Stimulated activated CD8-positive, alpha-beta memory T cell treated with anti-CD3 and anti-CD28 coated beads, Interleukin-15, amount 100 ng/mL, for 48 hours (primary cell): ENCODE measurements around the gene L3MBTL4.

Experiments
- DNase-seq, 2 donors: peaks; one replicate each; pipeline ENCODE4 v3.0.0-alpha.2; 2020; ENCODE audit warnings: low read depth in 2 of 2

L3MBTL4 gene

GRCh38 chr18:6044319-6044718, 370.4 kb downstream of the L3MBTL4 start:
- DNase-seq = no peak

DNA sequence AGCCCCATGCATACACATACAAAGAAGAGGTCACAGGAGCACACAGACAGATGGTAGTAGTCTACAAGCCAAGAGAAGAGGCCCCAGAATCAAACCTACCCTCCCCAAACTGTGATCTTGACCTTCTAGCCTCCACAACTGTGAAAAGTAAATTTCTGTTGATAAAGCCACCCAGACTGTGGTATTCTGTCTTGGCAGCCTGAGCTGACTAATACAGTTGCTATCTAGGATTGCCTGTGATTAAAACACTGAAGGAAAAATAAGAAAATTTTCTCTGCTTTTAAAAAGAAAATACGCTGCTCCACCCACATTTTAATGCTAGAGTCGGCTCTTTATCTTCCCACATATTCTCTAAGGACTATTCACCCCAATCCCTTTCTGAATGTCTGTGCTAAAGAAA, 375.7 kb downstream of the L3MBTL4 start:
- DNase-seq = no peak

- DNase-seq = no peak
Observed at GRCh38 chr18:6031442-6031841, 383.3 kb downstream of the L3MBTL4 start.

GRCh38 chr18:6031002-6031401, 383.7 kb downstream of the L3MBTL4 start:
- DNase-seq = no peak

GRCh38 chr18:6024745-6025248, 389.9 kb downstream of the L3MBTL4 start:
- no peak for DNase-seq

GRCh38 chr18:6023551-6023950, 391.2 kb downstream of the L3MBTL4 start:
- DNase-seq = no peak

DNA sequence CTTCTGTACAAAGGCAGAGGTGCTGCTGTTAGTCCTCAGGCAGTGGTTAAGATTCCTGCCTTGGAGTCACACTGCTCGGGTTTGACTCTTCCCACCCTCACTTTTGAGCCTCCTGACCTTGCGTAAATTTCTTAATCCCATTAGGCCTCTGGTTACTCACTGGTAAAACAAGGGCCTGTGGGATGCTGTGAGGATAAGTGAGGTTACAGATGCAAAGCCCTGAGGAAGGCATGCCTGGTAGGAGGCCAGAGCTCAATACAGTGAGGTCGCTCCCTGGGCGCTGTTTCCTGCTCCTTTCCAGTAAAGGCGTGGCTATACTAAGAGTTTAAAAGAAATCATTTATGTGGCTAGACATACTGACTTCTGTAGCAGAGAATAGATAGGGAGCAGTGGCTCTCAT, 391.9 kb downstream of the L3MBTL4 start:
- DNase-seq = no peak

GRCh38 chr18:6022074-6022444, 392.7 kb downstream of the L3MBTL4 start:
- DNase-seq = no peak

DNA sequence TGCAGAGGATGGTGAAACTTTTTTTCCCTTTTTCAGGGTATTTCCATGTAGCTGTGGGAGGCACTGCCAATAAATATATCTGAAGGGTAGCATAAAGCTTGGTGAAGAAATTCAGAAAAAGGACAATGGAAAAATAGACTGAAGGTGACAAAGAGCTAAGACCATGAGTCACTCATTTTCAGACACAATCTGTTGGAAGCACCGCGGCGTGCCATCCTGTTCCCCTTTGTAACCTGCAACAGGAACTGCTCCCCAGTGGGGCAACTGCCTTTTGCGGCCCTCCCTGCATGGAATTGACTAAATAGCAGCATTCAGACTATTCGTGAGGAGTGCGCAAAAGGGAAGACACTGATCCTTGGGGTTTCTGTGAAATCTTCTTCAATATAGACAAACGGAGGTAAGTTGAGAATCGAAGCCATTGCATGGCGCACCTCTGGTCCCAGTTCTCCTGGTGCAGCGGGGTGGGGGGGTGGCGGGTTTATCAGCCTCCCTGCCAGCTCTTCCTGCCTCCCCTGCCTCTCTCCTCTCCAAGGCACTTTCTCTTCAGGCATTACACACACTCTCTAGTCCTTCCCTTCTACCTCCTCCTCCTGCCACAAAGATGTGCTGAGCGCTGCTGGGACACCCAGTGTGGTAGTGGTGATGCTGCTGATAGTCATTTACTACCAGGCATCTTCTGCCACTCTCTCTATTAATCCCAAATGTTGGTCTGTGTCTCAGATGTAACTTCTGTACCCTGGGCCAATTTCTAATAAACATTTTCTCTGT, 393.2 kb downstream of the L3MBTL4 start:
- DNase-seq = no peak

- no peak for DNase-seq
Observed at GRCh38 chr18:6018671-6019070, 396.0 kb downstream of the L3MBTL4 start.

DNA sequence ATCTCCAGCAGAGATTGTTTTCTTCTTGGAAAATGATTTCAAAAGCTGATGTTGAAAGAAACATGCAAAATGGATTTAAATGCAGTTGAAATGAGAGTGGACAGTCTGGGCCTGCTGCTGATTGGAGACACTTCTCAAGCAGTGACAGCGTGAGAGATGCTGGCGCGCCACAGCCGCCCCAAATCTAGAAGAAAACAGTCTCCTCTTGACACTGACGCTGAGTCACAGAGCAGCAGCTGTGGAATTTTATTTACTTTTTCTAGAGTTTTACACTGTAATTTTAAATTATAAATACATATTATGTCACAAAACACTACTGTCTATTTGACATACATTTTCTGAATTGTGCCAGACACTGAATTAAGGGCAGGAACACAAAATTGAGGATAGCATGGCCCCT, 397.5 kb downstream of the L3MBTL4 start:
- no peak for DNase-seq

GRCh38 chr18:6015364-6015763, 399.3 kb downstream of the L3MBTL4 start:
- no peak for DNase-seq

DNA sequence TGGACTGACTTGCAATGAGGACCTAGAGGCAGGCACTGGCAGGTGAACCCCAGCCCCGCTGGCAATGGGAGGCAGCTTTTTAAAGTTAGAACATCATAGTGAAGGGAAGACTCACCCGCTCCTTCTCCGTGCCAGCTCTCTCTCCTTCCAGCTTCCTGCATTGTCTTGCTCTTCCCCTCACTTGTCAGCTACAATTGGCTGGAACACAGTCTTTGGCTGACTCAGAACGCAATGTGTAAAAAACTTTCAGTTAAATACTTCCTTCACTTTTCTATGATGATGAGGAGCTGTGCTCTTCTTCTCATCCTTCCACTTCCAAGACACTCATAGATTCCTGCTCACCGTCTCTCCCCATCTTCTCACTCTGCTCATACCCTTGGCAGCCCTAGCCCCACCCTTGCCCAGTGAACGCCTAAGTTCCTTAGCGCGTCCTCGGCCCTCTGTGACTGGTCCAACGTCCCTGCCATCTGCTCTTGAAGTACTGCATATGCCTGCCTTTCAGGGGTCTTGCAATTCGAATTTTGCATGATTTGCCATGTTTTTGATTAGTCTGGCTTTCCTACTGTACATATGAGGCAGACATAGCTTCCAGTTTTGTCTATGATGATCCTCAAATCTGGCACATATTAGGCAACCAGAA, 401.4 kb downstream of the L3MBTL4 start:
- no peak for DNase-seq

DNA sequence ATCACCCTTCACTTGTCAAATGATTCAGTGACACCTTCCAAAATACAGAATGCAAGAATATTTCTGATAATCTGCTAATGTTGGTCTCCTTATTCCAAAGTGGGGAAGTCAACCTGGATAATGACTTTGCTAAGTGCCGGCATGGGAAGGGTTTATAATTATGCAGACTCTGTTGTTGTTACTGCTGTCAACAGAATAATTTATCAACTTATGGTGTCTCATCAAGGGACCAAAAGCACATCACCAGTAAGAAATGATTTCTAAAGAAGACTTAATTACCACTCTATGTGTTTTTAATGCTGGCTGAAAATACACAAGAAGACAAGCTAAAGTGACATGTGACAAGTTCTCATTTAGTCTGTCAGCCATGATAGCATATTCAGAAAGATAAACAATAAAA, 403.8 kb downstream of the L3MBTL4 start:
- no peak for DNase-seq

DNA sequence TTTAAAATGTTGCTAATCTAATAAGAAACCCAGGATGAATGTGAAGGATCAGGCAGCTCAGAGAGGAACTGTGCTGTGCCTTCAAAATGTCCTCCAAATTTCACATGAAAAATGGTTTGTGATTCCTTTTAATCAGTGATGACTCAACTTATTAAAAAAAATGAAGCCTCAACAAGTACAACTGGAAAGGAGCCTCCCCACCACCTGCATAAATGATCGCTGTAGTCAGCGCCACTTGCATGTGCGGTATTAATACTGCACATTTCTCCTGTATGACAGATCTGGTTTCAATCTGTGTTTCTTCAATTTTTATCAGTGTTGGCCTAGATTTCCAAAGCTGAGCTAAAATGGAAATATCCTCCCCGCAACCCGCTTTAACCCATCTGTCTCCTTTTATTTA, 404.4 kb downstream of the L3MBTL4 start:
- no peak for DNase-seq

DNA sequence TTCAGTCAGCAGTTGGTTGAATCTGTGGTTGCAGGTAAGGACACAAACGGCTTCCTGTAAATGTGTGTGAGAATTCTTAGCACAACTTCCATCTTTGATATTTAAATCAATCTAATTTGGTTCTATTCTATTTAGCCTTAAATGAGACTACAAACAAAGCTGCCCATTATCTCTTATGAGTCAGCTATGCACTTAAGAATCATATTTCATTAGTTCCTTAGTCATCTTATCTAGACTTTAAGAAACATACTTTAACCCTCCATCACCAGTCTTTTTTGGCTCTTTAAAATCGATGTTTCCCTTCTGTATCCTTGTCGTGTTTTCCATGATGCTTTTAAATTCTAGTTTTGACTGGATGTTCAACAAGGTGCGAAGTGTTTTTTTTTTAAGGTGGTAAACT, 405.0 kb downstream of the L3MBTL4 start:
- DNase-seq = no peak

DNA sequence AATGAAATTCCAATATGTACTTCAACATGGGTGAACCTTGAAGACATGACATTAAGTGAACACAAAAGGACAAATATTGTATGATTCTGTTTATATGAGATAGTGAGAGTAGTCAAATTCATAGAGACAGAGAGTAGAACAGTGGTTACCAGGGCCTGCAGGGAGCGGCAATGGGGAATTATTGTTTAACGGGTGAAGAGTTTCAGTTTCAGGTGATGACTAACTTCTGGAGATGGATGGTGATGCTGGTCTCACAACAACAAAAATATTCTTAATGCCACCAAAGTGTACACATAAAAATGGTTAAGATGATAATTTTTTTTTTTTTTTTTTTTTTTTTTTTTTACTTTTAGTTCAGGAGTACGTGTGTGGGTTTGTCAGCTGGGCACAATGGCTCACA, 410.0 kb downstream of the L3MBTL4 start:
- DNase-seq = no peak

DNA sequence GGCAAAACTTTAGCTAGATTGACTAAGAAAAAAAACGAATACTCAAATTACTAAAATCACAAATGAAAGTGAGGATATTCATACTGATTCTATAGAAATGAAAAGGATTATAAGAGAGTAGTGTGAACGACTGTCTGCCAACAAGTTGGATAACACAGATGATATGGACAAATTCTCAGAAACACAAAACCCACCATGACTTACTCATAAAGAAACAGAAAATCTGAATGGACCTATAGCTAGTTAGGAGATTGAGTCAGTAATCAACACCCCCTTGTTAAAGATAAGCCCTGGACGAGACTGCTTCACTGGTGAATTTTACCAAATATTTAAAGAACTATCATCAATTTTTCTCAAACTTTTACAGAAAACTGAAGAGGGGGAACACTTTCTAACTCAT, 410.6 kb downstream of the L3MBTL4 start:
- no peak for DNase-seq

DNA sequence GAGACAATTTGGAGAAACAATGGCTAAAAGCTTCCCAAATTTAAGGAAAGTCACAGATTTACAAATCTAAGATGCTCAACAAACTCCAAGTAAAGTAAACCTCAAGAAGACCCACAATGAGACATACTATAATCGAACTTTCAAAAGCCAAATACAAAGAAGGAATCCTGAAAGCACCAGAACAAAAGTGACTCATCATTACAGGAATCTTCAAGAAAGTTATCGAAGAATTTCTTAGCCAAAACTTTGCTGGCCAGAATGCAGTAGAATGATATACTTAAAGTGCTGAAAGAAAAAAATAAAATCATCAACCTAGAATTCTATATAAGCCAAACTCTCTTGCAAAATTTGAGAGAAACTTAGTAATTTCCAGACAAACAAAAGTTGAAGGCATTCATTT, 412.8 kb downstream of the L3MBTL4 start:
- no peak for DNase-seq

GRCh38 chr18:5998907-5999306, 415.8 kb downstream of the L3MBTL4 start:
- no peak for DNase-seq

- no peak for DNase-seq
Observed at GRCh38 chr18:5998166-5998881, 416.4 kb downstream of the L3MBTL4 start.

DNA sequence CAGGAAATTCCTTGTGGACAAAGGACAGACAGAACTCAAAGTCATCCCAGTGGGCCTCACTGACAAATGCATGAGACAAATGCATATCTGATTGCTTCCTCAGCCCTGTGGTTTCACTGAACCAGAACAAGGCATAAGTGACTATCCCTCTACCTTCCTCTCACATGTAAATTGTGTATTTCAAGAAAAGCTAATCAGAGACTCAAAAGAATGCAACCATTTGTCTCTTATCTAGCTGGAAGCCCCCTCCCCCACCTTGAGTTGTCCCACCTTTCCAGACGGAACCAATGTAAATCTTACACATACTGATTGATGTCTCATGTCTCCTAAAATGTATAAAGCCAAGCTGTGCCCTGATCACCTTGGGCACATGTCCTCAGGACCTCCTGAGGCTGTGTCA, 417.4 kb downstream of the L3MBTL4 start:
- no peak for DNase-seq

DNA sequence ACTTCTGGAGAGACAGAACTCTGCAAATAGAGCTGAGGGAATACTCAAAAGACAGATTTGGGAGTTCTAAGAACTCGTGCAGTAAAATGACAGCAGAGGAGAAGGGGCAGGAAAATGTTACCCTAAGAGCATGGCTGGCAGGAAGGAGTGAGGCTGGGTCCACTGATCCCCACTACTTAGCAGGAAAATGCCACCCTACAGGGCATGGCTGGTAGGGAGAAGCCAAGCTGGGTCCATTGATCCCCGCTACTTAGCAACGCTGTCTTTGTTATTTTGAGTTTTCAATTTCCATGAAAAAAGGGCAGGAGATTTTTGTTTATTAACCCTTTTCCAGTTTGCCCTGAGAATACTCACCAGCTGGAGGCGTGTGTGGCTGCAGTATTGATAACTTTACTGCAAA, 419.1 kb downstream of the L3MBTL4 start:
- no peak for DNase-seq
